GM19438 (cell line): Measurements from ENCODE around the gene PRKAG2.
"Not testable (repeated sequence)": the region's sequence is repeated elsewhere in the genome, so short reads cannot be mapped to it uniquely, and the experiment has no call there.

Experiments
- ATAC-seq: cut with Tn5 transposase; IDR thresholded peaks from one replicate; pipeline ENCODE4 v1.9.1; 2021; ENCODE audit warnings: low read depth; ENCODE audit not compliant: unreplicated experiment

The PRKAG2 gene

DNA sequence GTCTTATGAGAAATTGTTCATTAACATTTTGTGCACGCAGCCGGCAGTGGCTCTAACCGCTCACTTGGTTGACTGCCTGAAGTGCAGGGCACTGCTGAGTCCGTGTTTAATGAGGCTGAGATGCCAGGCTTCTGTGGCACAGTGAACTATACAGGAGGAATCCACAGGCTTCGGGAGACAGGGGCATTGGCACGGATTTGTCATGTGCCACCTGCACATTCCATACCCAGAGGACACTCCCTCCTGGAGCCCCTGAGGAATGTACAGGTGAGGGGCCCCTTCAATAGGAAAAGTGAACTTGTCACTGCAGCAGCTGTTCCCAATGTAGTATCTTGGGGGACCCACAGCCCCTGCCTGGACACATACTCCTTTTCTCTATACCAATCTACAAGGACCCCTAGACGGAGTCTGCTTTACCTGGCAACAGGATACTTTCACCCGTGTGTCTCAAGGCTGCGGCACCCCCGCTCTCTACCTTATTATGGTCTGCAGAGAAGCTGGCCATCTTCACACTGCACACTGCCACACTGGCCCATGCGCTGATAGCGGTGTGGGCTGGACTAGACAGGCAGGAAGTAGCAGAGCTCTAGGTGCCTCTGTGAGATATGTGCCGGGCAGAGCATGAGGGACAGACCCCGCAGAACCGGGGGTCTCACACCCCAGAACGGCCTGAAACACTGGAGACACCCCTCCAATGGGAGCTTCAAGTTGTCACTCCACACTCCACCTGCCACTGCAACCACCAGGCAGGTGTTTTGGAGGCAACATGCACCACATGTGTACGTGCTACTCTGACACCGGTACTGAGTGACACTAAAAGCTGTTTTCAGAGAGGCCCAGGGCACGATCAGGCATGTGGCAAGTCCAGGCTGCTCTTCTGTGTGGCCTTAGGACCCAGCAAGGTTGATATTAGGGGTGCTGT lies 285.8 kb downstream of the PRKAG2 start:
- ATAC-seq = no peak

DNA sequence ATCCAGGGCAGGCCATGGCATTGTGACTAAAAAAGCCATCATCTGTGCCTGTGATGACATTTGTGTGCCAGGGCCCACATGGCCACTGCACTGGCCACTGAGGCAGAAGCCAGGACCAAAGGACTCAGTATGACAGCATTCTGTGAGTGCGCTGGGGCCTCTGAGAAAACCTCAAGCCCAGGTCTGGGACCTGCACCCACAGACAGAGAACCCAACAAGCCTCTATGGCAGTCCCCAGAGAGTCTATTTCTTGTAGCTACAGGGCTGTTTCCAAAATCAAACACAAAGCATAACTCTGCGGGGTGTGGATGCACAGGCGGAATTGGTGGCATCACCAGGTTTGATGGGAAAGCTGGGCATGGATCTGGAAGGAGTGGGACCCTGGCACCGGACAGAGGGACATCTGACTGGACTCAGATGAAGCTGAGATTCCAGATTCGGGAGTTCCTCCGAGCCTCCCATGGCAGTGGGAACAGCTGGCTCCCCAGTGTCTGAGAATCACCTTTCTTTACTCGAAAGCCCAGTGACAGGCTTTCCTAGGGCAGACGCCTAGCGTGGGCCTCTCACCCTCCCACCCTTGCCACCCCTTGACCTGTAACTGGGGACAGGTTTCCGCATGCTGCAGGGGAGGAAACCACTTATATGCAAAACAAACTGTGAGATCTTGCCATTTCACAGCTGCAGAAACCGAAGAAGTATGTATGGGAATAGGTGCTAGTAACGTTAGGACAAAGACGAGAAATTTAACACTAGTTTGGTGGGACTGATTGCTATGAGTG lies 286.7 kb downstream of the PRKAG2 start:
- no peak for ATAC-seq

DNA sequence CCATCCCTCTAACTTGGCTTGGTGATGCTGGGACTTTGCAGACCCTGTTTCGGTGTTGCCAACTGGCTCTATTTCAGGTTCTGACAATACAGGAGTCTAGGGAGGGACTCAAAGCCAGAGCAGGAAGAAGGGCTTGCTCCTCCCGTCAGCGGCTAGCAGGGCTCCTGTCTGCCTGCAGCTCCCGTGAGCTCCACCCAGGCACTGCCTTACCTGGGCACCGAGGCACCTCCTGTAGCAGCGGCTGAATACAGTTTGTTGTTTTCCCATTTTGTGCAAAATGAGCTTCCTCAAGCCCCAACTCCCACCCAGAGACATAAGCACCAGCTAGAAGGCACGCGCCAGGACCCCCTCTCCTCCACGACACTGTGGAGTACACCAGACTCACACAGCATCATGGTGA lies 287.9 kb downstream of the PRKAG2 start:
- no peak for ATAC-seq

DNA sequence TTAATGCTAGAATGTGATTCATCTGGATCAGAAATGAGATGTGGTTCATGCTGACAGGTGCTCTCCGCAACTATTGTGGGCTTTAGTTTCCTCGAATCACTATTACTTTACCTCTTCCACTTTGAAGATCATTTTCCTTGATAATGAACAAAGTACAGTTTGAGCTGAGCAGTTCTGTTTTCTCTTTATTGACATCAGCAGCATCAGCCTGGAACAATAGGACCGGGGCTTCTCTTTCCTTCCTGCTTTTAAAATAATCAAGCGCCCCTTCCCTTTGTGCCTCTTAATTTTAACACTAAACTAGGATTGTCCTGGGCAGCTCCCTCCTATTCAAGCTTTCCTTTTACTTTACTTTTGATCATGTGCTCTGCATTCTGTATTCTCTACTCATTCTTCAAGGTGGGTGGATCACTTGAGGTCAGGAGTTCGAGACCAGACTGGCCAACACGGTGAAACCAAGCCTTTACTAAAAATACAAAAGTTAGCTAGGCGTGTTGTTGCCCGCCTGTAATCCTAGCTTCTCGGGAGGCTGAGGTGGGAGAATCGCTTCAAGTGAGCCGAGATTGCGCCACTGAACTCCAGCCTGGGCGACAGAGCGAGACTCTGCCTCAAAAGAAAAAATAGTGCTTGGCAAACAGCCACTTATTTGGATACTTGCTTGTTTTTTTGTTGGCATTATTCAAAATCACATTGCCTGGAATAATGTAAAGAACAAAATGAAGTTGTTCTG lies 290.2 kb downstream of the PRKAG2 start:
- ATAC-seq = no peak

DNA sequence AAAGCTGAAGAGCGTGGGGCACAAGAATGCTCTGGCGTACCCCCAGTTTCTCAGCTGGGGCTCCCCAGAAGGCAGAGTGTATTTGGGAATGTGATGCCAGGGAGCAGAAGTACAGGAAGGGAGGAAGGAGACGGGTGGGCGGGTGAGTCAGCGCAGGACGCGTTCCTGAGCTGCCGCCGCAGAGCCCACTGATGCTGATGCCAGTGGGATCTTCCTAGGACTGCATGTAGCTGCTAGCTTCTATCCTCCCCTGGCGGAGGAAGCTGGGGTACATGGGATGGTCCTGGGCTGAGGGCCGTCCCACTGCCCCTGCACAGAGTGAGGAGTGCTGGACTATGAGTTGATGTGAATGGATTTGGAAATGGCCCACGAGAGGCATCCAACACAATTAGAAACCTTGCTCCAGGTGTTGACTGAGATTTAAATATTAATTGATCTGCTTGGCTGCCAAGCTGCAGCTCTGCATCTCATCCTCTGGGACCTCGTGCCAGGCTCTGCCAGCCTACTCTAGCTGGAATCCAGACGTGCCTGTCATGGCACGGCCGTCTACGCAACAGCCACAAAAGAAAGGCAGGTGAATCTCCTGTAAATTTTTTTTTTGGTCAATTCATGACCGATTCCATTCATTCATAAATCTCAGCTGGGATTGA lies 291.0 kb downstream of the PRKAG2 start:
- ATAC-seq = no peak

DNA sequence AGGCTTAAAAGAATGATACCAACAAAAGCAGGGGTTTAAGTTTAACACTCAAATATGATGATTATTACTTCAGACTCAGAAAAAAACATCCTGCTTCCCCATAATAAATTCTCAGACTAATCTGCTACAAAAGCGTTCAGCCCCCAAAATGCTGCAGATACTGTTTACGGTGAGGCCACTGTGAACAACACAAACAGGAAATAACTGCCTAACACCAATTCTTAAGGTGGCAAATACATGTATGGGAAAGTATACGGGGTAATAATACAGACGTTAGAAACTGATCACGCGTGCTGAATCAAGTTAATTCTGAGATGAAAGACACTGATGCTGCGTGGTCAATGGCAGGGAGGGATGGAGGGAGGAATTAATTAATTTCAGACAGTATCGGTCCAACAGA lies 295.2 kb downstream of the PRKAG2 start:
- no peak for ATAC-seq

DNA sequence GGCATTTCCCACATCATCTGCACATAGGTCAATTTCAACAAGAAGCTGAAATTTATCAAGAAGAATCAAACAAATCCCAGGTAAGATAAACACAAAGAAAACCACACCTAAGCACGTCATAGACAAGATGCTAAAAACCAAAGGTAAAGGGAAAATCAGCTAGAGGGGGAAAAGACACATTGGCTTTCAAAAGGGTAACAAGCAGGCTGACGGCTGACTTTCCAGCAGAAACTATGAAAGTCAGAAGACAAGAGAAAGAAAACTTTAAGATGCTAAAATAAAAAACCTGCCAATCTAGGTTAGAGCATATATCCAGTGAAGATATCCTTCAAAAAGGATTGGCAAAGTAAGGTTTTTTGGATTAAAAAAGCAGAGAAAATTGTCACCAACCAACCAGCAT lies 297.3 kb downstream of the PRKAG2 start:
- ATAC-seq = no peak

DNA sequence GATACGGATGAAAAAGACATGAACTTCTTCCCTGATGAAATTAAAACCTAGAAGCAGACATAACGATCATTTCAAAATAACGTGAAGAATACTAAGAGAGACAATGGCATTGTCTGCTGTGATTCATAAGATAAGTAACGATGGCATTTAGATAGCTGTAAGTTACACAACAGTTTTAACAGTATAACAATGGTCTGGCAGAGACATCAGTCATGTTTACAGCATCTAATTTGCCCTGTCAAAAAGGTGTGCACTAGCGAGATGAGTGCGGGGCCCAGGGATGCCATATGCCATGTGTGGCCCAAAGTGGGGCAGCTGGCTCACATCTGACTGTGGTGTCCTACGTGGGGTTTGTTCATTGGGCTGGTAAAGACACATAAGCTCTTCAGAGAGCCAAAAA lies 301.5 kb downstream of the PRKAG2 start:
- no peak for ATAC-seq

DNA sequence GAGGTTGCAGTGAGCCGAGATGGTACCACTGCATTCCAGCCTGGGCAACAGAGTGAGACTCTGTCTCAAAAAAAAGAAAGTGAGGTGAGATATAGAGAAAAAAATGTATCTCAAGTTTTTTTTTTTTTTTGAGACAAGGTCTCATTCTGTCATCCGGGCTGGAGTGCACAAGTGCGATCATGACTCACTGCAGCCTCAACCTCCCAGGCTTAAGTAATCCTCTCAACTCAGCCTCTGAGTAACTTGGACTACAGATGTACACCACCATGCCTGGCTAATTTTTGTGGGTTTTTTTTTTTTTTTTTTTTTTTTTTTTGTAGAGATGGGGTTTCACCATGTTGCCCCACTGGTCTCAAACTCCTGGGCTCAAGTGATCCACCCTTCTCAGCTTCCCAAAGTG lies 303.9 kb downstream of the PRKAG2 start:
- not testable (repeated sequence) for ATAC-seq

DNA sequence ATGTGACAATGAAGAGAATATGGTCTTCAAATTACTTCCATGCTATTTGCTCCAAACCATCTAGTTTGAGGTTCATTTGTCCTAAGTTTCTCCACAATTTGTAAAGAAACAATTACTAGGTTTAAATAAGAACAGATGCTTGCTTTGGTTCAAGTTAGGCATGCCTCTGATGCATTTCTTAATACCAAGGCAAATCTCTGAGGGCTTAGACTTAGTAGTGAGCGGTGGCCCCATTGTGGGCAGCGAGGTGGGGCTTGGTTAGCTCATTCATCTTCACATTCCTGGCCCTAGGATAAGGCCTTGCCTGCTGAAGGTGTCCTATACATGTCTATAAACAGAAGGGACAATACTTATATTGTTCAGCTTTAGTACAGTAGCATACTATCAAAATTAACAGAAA lies 304.8 kb downstream of the PRKAG2 start:
- no peak for ATAC-seq

DNA sequence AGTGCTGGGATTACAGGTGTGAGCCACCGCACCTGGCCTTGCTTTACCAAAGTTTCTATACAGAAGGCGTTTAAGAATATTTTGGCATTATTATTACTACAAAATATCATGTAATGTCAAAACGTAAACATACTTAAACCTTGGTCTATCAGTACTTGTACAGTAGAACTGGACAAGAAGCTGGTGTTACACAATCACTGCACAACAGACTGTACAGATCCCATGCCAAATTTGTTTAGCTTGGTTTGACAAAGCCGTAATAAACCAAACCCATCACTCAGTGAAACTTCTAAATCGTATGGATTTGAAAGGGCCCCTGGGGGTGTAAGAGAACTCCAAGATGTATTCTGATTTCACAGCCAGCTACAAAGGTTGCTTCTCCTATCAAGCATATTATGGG lies 305.4 kb downstream of the PRKAG2 start:
- no peak for ATAC-seq

DNA sequence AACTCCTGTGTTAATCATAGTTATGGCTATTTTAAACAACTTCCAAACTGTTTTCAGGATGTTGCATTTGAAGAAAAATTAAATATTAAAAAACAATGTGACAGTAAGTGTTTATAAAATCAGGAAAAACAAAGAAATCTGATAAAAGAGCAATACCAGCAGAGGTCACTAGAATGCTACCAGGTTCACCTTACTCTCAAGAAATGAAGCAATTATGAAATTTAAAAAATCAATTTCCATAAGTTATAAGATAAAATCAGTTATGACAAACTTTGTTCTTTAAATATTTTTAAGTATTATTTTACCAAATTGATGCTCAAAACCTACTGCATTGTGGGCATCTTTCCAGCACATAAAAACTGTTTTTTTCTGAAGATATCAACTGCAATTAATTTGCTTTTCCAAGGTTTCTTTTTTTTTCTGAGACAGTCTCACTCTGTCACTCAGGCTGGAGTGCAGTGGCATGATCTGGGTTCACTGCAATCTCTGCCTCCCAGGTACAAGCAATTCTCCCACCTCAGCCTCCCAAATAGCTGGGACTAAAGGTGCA lies 306.5 kb downstream of the PRKAG2 start:
- ATAC-seq = no peak

DNA sequence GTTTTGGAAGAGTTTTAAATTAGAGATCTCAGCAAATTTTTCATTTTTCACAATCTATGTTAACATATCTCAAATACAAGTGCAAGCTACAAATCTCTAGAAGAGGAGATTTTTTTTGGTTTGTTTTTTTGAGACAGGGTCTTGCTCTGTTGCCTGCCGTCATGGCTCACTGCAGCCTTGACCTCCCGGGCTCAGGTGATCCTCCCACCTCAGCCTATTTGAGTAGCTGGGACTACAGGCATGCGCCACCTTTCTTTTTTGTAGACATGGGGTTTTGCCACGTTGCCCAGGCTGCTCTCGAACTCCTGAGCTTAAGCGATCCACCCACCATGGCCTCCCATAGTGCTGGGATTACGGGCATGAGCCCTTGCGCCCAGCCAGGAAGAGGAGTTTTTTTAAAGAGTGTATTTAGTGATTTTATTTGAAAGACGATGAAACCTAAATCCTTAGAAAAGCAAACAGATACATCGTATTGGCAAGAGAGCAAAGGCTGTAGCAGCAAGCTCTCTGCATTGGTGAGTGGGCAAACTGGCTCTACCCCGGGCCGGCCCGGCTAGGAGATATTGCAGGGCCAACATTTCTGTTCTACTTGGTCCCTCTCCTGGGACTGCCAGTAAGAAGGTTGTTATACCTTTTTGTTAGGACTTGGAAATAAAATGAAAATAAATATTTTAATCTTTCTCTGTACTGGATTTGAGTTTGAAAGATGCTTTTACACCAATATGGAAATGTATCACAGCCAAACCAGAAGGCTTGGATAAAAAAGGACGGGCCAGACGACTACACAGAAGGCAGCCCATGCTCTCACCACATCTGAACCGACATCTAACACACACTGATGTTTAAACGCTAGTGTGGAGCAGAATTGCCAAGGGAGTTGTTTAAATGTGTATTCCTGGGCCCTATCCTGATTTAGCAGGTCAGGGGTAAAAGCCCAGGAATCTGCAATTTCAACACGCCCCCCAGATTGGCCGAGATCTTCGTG lies 307.7 kb downstream of the PRKAG2 start:
- no peak for ATAC-seq

DNA sequence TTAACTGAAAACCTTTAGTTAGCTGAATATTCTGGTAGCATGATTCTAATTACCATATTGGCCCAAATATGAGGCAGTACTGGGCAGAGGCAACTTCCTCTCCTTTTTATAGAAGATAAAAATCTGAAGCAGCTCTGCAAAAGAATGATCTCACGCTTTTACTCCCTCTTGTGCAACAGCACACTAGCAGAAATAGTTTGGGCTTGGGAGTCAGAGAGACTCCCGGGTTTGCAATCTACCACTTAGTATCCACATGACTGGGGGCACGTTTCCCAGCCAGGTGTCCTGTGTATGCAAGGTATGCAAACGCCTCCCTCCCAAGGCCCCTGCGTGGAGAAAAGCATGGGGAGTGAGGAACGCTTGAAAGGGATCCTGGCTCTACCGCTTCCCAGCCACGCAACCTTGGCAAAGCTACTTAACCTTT lies 310.0 kb downstream of the PRKAG2 start:
- no peak for ATAC-seq

DNA sequence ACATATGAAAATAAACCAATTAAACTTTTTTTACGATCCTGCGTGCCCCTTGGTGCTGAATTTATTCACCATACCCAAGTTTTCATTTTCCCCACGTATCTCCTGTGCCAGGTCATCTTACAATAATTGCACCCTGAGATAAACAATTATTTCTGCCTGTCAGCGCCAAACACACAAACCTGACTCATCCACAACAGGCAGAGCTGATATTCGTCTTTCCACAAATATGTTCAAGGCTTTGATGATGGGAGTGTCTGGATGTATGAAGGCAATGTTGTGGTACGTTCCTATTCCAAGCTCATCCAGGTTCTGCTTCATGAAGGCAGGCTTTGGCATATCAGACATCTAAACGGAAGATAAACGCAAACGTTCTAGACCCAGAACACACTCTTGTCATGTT lies 311.4 kb downstream of the PRKAG2 start:
- no peak for ATAC-seq

DNA sequence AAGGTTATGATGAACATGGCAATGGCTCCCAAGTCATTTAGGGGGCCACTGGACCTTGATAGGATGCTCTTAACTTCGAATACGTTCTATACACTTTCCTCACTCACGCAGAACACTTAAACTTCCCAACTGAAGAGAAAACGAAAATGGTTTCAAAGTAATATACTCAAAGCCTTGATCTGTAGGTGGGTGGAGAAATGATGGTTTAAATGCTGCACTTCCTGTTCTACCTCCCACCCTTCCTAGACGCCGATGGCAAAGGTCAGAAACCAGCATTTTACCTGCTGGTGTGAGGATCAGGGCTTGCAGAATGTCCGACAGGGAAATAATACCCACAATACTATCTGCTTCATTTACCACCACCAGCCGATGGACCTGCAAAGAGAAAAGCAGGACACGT lies 316.7 kb downstream of the PRKAG2 start:
- ATAC-seq = no peak

DNA sequence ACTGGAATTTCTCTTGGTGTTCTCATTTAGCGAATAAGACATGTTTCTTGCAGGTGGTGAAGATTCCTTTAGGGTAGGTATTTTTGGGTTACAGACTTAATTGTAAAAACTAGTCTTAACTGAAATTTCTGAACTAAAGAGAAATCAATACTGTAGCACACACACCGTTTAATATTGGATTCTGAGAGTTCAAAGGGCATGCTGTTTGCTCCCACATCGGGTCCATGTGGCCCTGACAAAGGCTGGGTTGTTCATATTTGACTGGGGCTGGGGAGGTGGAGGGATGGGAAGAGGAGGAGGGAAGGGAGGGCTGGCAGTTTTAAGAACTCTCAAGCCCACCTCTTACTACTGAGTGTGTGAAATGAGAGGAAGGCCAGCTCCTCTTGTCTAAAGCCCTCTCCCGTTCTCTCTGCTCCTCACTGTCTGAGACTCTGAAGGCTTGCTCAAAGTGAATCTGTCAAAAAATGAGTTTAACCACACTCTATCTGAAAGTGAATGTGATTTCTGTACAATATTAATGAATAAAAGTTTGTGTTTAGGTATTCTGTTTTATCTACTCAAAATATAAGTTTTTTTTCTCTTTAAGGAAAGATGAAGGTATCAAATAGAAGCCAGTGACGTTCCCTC lies 317.2 kb downstream of the PRKAG2 start:
- no peak for ATAC-seq

DNA sequence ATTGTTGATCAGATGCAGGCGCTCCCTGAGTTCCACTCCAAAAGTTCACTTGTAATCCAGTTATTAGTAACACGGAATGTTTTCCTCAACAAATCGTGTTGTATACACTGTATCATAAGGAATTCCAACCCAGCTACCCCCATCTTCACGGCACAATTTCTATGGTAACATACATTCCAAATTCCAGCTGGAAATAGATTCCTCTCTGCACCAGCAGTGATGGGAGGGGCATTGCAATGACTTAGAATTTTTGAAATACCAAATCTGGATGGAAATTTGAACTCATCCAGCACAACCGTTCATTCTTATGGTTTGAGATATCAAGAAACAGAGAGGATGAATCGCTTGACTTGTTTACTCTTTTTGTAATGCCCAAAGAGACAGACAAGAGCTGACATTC lies 318.3 kb downstream of the PRKAG2 start:
- no peak for ATAC-seq

DNA sequence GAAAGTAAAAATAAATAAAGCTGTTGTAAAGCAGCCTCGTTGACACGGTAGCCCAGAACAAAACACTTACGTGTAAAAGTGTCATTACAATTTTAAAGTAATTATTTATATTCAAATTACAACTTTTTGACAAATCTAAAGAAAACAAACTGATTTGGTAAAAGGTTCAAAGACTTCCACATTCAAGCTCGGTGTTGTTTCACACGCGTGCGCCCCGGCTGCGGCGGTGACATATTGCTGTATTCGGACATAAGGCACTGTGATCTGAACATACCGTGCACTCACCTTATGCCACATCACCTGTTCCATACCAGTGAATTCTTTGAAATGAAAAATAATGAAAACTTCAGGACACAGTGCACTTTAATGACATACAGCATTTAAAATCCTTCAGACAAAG lies 320.3 kb downstream of the PRKAG2 start:
- ATAC-seq = no peak
